ENCODE results near the gene SRGAP2C. TPM values are rescaled to one million over a fixed set of nuclear protein-coding genes. Genes with fewer than 3 reads are reported as not detected.
"Not testable (repeated sequence)": the region's sequence is repeated elsewhere in the genome, so short reads cannot be mapped to it uniquely, and the experiment has no call there.

The SRGAP2C gene
- total RNA-seq, 1 experiment from 2014 or later = 14.8 TPM

- in situ Hi-C loops (cut with HindIII; ENCODE audit: low sequenced_read_pairs); DNase-seq (ENCODE audit: low spot score): not testable (repeated sequence)
Observed at GRCh38 chr1:121216676-121217075, 31.9 kb downstream of the SRGAP2C start.

- in situ Hi-C loops (cut with HindIII; ENCODE audit: low sequenced_read_pairs); DNase-seq (ENCODE audit: low spot score): not testable (repeated sequence)
Observed at GRCh38 chr1:121221770-121222169, 37.0 kb downstream of the SRGAP2C start.

GRCh38 chr1:121224714-121225113 is 39.9 kb downstream of the SRGAP2C start:
- DNase-seq (ENCODE audit: low spot score); in situ Hi-C loops (cut with HindIII; ENCODE audit: low sequenced_read_pairs): not testable (repeated sequence)

GRCh38 chr1:121226295-121226904 is 41.6 kb downstream of the SRGAP2C start:
- in situ Hi-C loops (cut with HindIII; ENCODE audit: low sequenced_read_pairs) = not testable (repeated sequence)

GRCh38 chr1:121226925-121227324 is 42.1 kb downstream of the SRGAP2C start:
- in situ Hi-C loops (cut with HindIII; ENCODE audit: low sequenced_read_pairs); DNase-seq (ENCODE audit: low spot score): not testable (repeated sequence)

More at GRCh38 chr1:121226295-121226904, 41.6 kb downstream of the SRGAP2C start:
- not testable (repeated sequence) for DNase-seq (ENCODE audit: low spot score)

- DNase-seq (ENCODE audit: low spot score); in situ Hi-C loops (cut with HindIII; ENCODE audit: low sequenced_read_pairs): not testable (repeated sequence)
Observed at GRCh38 chr1:121227544-121228330, 43.0 kb downstream of the SRGAP2C start.

- DNase-seq (ENCODE audit: low spot score); in situ Hi-C loops (cut with HindIII; ENCODE audit: low sequenced_read_pairs): not testable (repeated sequence)
Observed at GRCh38 chr1:121230636-121231035, 45.9 kb downstream of the SRGAP2C start.

- in situ Hi-C loops (cut with HindIII; ENCODE audit: low sequenced_read_pairs); DNase-seq (ENCODE audit: low spot score): not testable (repeated sequence)
Observed at GRCh38 chr1:121232445-121233125, 47.8 kb downstream of the SRGAP2C start.

- DNase-seq (ENCODE audit: low spot score); in situ Hi-C loops (cut with HindIII; ENCODE audit: low sequenced_read_pairs): not testable (repeated sequence)
Observed at GRCh38 chr1:121234090-121234759, 49.5 kb downstream of the SRGAP2C start.

GRCh38 chr1:121238384-121238783 is 53.6 kb downstream of the SRGAP2C start:
- in situ Hi-C loops (cut with HindIII; ENCODE audit: low sequenced_read_pairs); DNase-seq (ENCODE audit: low spot score): not testable (repeated sequence)

- in situ Hi-C loops (cut with HindIII; ENCODE audit: low sequenced_read_pairs); DNase-seq (ENCODE audit: low spot score): not testable (repeated sequence)
Observed at GRCh38 chr1:121243913-121244312, 59.1 kb downstream of the SRGAP2C start.

GRCh38 chr1:121246399-121246798 is 61.6 kb downstream of the SRGAP2C start:
- DNase-seq (ENCODE audit: low spot score); in situ Hi-C loops (cut with HindIII; ENCODE audit: low sequenced_read_pairs): not testable (repeated sequence)

GRCh38 chr1:121252656-121253055 is 67.9 kb downstream of the SRGAP2C start:
- DNase-seq (ENCODE audit: low spot score); in situ Hi-C loops (cut with HindIII; ENCODE audit: low sequenced_read_pairs): not testable (repeated sequence)

- DNase-seq (ENCODE audit: low spot score); in situ Hi-C loops (cut with HindIII; ENCODE audit: low sequenced_read_pairs): not testable (repeated sequence)
Observed at GRCh38 chr1:121254618-121255017, 69.8 kb downstream of the SRGAP2C start.

- in situ Hi-C loops (cut with HindIII; ENCODE audit: low sequenced_read_pairs); DNase-seq (ENCODE audit: low spot score): not testable (repeated sequence)
Observed at GRCh38 chr1:121257632-121258031, 72.9 kb downstream of the SRGAP2C start.

GRCh38 chr1:121258134-121258533 is 73.4 kb downstream of the SRGAP2C start:
- DNase-seq (ENCODE audit: low spot score); in situ Hi-C loops (cut with HindIII; ENCODE audit: low sequenced_read_pairs): not testable (repeated sequence)

- DNase-seq (ENCODE audit: low spot score); in situ Hi-C loops (cut with HindIII; ENCODE audit: low sequenced_read_pairs): not testable (repeated sequence)
Observed at GRCh38 chr1:121260205-121260604, 75.4 kb downstream of the SRGAP2C start.

GRCh38 chr1:121262163-121262562 is 77.4 kb downstream of the SRGAP2C start:
- DNase-seq (ENCODE audit: low spot score); in situ Hi-C loops (cut with HindIII; ENCODE audit: low sequenced_read_pairs): not testable (repeated sequence)

- in situ Hi-C loops (cut with HindIII; ENCODE audit: low sequenced_read_pairs); DNase-seq (ENCODE audit: low spot score): not testable (repeated sequence)
Observed at GRCh38 chr1:121263789-121264244, 79.0 kb downstream of the SRGAP2C start.
